Stomach (tissue), 9 donors: Measurements from ENCODE around the gene CYTL1. TPM values are rescaled to one million over a fixed set of nuclear protein-coding genes. Genes with fewer than 3 reads are reported as not detected.
"Not testable (repeated sequence)": the region's sequence is repeated elsewhere in the genome, so short reads cannot be mapped to it uniquely, and the experiment has no call there.

ENCODE experiments used
- DNase-seq, 2 donors: peaks; one replicate each; pipeline versions ENCODE4 v3.0.0 to v3.0.0-alpha.2; 2013 to 2019
- H3K27ac ChIP-seq, 5 donors: fragments of 200-600 bp in 4 of 5; sonication (generic) in 4 of 5; one replicate each; pipeline ENCODE4 v1.5.1; 2013 to 2019; ENCODE audit warnings: mild to moderate bottlenecking in 1 of 5, moderate library complexity in 1 of 5
- H3K27me3 ChIP-seq, 3 donors: fragments of 200-600 bp; sonication (generic); one replicate each; pipeline ENCODE4 v1.5.1; 2017 to 2019; ENCODE audit warnings: mixed run types in 1 of 3
- H3K36me3 ChIP-seq, 4 donors: fragments of 200-600 bp; sonication (generic); 1 replicate in 3 of 4; 2 replicates in 1 of 4; pipeline ENCODE4 v1.5.1; 2016 to 2019
- H3K4me1 ChIP-seq, 4 donors: fragments of 200-600 bp; sonication (generic); one replicate each; pipeline ENCODE4 v1.5.1; 2016 to 2019
- H3K4me3 ChIP-seq, 4 donors: fragments of 200-600 bp; sonication (generic) in 3 of 4; one replicate each; pipeline ENCODE4 v1.5.1; 2016 to 2019; ENCODE audit warnings: mild to moderate bottlenecking in 1 of 4
- H3K9me3 ChIP-seq, 4 donors: fragments of 200-600 bp; sonication (generic); one replicate each; pipeline ENCODE4 v1.5.1; 2016 to 2019
- CTCF ChIP-seq, 7 experiments: fragments of 450-650 bp in 4 of 7; fragments of 200-600 bp in 3 of 7; sonication (generic) in 3 of 7; IDR thresholded peaks; one replicate each; pipeline ENCODE4 v1.5.1; 2016 to 2019; ENCODE audit warnings: antibody characterized with exemption in 7 of 7, control low read depth in 2 of 7, mild to moderate bottlenecking in 1 of 7
- EP300 ChIP-seq: sonication (generic); formaldehyde crosslinking; IDR thresholded peaks from one replicate; pipeline ENCODE4 v1.6.1; 2017; ENCODE audit warnings: antibody characterized with exemption
- POLR2A ChIP-seq, 4 donors: fragments of 450-650 bp; IDR thresholded peaks; one replicate each; pipeline ENCODE4 v1.6.1; 2016; ENCODE audit warnings: antibody characterized with exemption in 4 of 4, control low read depth in 2 of 4, mild to moderate bottlenecking in 1 of 4, moderate library complexity in 1 of 4
- POLR2AphosphoS5 ChIP-seq, 3 donors: sonication (generic); formaldehyde crosslinking; IDR thresholded peaks; one replicate each; pipeline ENCODE4 v1.6.1; 2016; ENCODE audit warnings: antibody characterized with exemption in 3 of 3
- WGBS, 5 donors: extraction: QIAGEN DNeasy Blood & Tissue Kit in 3 of 5; methylation state at CpG; one replicate each; pipeline versions ENCODE4 v1.1.5 to v1.1.7; 2013 to 2018; 5-methylcytosine and 5-hydroxymethylcytosine counted together
- intact Hi-C: fragments of 100-400 bp; cut with DNase I; formaldehyde crosslinking; loops from one replicate; pipeline ENCODE4 v1.15.1; 2023; ENCODE audit warnings: low total_unique reads
- polyA plus RNA-seq, 3 donors: library from polyadenylated mRNA; stranded (reverse); fragments of 200-250 nt; gene quantifications; one replicate each; pipeline ENCODE4 v1.2.3, GENCODE V29; 2013
- total RNA-seq, 5 donors: library from RNA; depleted of rRNA; stranded (reverse); fragments of >200 nt; gene quantifications; one replicate each; pipeline versions ENCODE4 v1.1.0 to v1.2.3, GENCODE V29; 2014 to 2016
- donor health status: healthy with polysubstance abuse.
- donor health status: Bipolar disorder and iron deficiency.
- donor health status: healthy.

CYTL1 gene
- total and polyA plus RNA-seq, 8 donors, result 0.95 to 5.1 (median 1.4) TPM; not detected in 3

- DNase-seq, result peak in 1 of 2 donors; percentile 9
- 44 to 63% (median 54%) methylated on average over 9 of the region's 9 CpGs for WGBS, 5 donors
- no peaks in the 10 kb centered on the region for H3K36me3 ChIP-seq
- no peak for TF ChIP-seq EP300
- no peak for TF ChIP-seq POLR2A (IDR thresholded peaks at IDR 0.05)
- no peak for TF ChIP-seq POLR2AphosphoS5 (IDR thresholded peaks at IDR 0.05)
- no peak for TF ChIP-seq CTCF (IDR thresholded peaks at IDR 0.05)
- intact Hi-C loops, result no loop called here
- peaks cover 0 to 34% (median 4%) of the 10 kb centered on the region in 3 donors for H3K27me3 ChIP-seq
- H3K9me3 ChIP-seq, result no peaks in the 10 kb centered on the region
- no peaks in the 10 kb centered on the region for H3K4me1 ChIP-seq
- H3K4me3 ChIP-seq, result no peak overlapping the region
- H3K27ac ChIP-seq, result no peak overlapping the region
Observed at GRCh38 chr4:5003372-5003857, 15.8 kb downstream of the CYTL1 start.

GRCh38 chr4:5001641-5002040 lies 17.6 kb downstream of the CYTL1 start:
- H3K27me3 ChIP-seq, result peaks cover 0 to 34% (median 4%) of the 10 kb centered on the region in 3 donors
- H3K4me1 ChIP-seq, H3K27ac ChIP-seq, intact Hi-C loops, H3K4me3 ChIP-seq, H3K9me3 ChIP-seq, H3K36me3 ChIP-seq: not testable (repeated sequence)
- 78 to 87% (median 78%) methylated on average over 5 to 6 of the region's 6 CpGs for WGBS, 5 donors
- peak in 1 of 2 donors; percentile 5 for DNase-seq

- Histone ChIP-seq H3K27me3 (peaks cover 0 to 12% (median 6%) of the 10 kb centered on the region in 3 donors), H3K4me1 (peaks cover 8 to 35% (median 22%) of the 10 kb centered on the region in 4 donors)
- not testable (repeated sequence) for H3K9me3 ChIP-seq, H3K27ac ChIP-seq, H3K36me3 ChIP-seq, DNase-seq, H3K4me3 ChIP-seq
- WGBS, 5 donors, result 73 to 81% (median 78%) methylated on average over 1 of the region's 1 CpG
- intact Hi-C loops, result loop anchor here (10.0 kb wide), 1 partner anchor 808 kb away; no protein-coding TSS in a partner anchor
Observed at GRCh38 chr4:4996935-4997334, 22.3 kb downstream of the CYTL1 start.

GRCh38 chr4:4995908-4996265 lies 23.4 kb downstream of the CYTL1 start:
- no peaks in the 10 kb centered on the region for H3K9me3 ChIP-seq
- peaks cover 8 to 43% (median 29%) of the 10 kb centered on the region in 4 donors for H3K4me1 ChIP-seq
- H3K27me3 ChIP-seq, result peaks cover 0 to 9% (median 6%) of the 10 kb centered on the region in 3 donors
- no peaks in the 10 kb centered on the region for H3K36me3 ChIP-seq
- intact Hi-C loops, result loop anchor here (10.0 kb wide), 1 partner anchor 809 kb away; no protein-coding TSS in a partner anchor
- peak overlapping the region in 1 of 5 donors; percentile 29 for H3K27ac ChIP-seq
- 29 to 41% (median 38%) methylated on average over 8 of the region's 8 CpGs for WGBS, 5 donors
- H3K4me3 ChIP-seq, result no peak overlapping the region
- DNase-seq, result peak in 1 of 2 donors; percentile 76
- TF ChIP-seq CTCF (IDR thresholded peaks at IDR 0.05) (no peak), EP300 (no peak), POLR2AphosphoS5 (IDR thresholded peaks at IDR 0.05) (no peak), POLR2A (IDR thresholded peaks at IDR 0.05) (no peak)

- no peaks in the 10 kb centered on the region for H3K9me3 ChIP-seq
Observed at GRCh38 chr4:4995103-4995907, 24.0 kb downstream of the CYTL1 start.

More at GRCh38 chr4:4995103-4995907, 24.0 kb downstream of the CYTL1 start:
- 25 to 32% (median 28%) methylated on average over 15 to 22 of the region's 22 CpGs for WGBS, 5 donors
- DNase-seq, result peak; percentile 78 to 86
- peak in 6 of 7 experiments; percentile 43 to 86 (median 77) for TF ChIP-seq CTCF (IDR thresholded peaks at IDR 0.05)
- TF ChIP-seq POLR2AphosphoS5 (IDR thresholded peaks at IDR 0.05), result peak in 1 of 3 donors; percentile 14
- no peak for TF ChIP-seq EP300
- Histone ChIP-seq H3K4me3 (no peak overlapping the region), H3K36me3 (no peaks in the 10 kb centered on the region), H3K27me3 (peaks cover 0 to 9% (median 6%) of the 10 kb centered on the region in 3 donors), H3K4me1 (peaks cover 8 to 43% (median 29%) of the 10 kb centered on the region in 4 donors), H3K27ac (peak overlapping the region in 1 of 5 donors; percentile 4)
- intact Hi-C loops, result loop anchor here (10.0 kb wide), 1 partner anchor 809 kb away; no protein-coding TSS in a partner anchor
